CD4-positive, alpha-beta memory T cell (primary cell): ENCODE results near the gene CHPF2. TPM values are rescaled to one million over a fixed set of nuclear protein-coding genes. Genes with fewer than 3 reads are reported as not detected.

Source experiments
- CTCF ChIA-PET: fragments of 350-600 bp; sonication (Branson Sonifier 250); formaldehyde crosslinking; loops from one replicate; lab custom pipeline; 2021; ENCODE audit warnings: inconsistent platforms; ENCODE audit not compliant: partially characterized antibody; lab: Charles Lee
- POLR2A ChIA-PET: fragments of 350-600 bp; sonication (Branson Sonifier 250); formaldehyde crosslinking; loops from one replicate; lab custom pipeline; 2021; ENCODE audit not compliant: partially characterized antibody; lab: Charles Lee
- DNase-seq, 5 donors: peaks; one replicate each; pipeline versions ENCODE4 v3.0.0 to v3.0.0-alpha.2; 2020 to 2022; ENCODE audit warnings: mixed read lengths in 1 of 5
- H3K27ac ChIP-seq: one replicate; pipeline ENCODE4 v1.7.0; 2013; ENCODE audit warnings: low read depth, low read length
- H3K27me3 ChIP-seq: 2 replicates; pipeline ENCODE4 v1.7.0; 2013; ENCODE audit warnings: mild to moderate bottlenecking, low read length, moderate library complexity; ENCODE audit not compliant: insufficient read depth
- H3K36me3 ChIP-seq: 2 replicates; pipeline ENCODE4 v1.7.0; 2013; ENCODE audit warnings: mild to moderate bottlenecking, low read length, moderate library complexity; ENCODE audit not compliant: insufficient read depth
- H3K4me1 ChIP-seq: 2 replicates; pipeline ENCODE4 v1.7.0; 2013; ENCODE audit warnings: mild to moderate bottlenecking, low read length, moderate library complexity; ENCODE audit not compliant: insufficient read depth
- H3K4me3 ChIP-seq, 2 donors: one replicate each; pipeline ENCODE4 v1.7.0; 2013; ENCODE audit warnings: low read length in 2 of 2, mild to moderate bottlenecking in 1 of 2
- H3K9me3 ChIP-seq, 2 donors: one replicate each; pipeline ENCODE4 v1.7.0; 2013; ENCODE audit warnings: low read length in 2 of 2, control low read depth in 1 of 2; ENCODE audit not compliant: control insufficient read depth in 1 of 2
- H3K27ac Mint-ChIP-seq, 7 donors: one replicate each; pipeline ENCODE4 v1.8.0; 2020 to 2021; ENCODE audit warnings: mixed read lengths in 7 of 7, mild to moderate bottlenecking in 6 of 7, inconsistent platforms in 3 of 7, moderate library complexity in 3 of 7
- H3K27me3 Mint-ChIP-seq, 2 donors: one replicate each; pipeline ENCODE4 v1.8.0; 2020 to 2021; ENCODE audit warnings: mixed read lengths in 2 of 2
- H3K36me3 Mint-ChIP-seq, 2 donors: one replicate each; pipeline ENCODE4 v1.8.0; 2020 to 2021; ENCODE audit warnings: mixed read lengths in 2 of 2, inconsistent platforms in 1 of 2, mild to moderate bottlenecking in 1 of 2
- H3K4me1 Mint-ChIP-seq, 4 donors: one replicate each; pipeline ENCODE4 v1.8.0; 2020 to 2021; ENCODE audit warnings: mixed read lengths in 4 of 4, mild to moderate bottlenecking in 1 of 4
- H3K4me3 Mint-ChIP-seq, 8 donors: one replicate each; pipeline ENCODE4 v1.8.0; 2020 to 2021; ENCODE audit warnings: mixed read lengths in 8 of 8, mild to moderate bottlenecking in 7 of 8, moderate library complexity in 6 of 8, inconsistent platforms in 3 of 8
- H3K9me3 Mint-ChIP-seq, 8 donors: one replicate each; pipeline ENCODE4 v1.8.0; 2020 to 2021; ENCODE audit warnings: mixed read lengths in 8 of 8, mild to moderate bottlenecking in 5 of 8, inconsistent platforms in 3 of 8, moderate library complexity in 1 of 8
- intact Hi-C: fragments of 100-400 bp; cut with micrococcal nuclease; formaldehyde crosslinking; loops from one replicate; pipeline ENCODE4 v1.15.1; 2023
- polyA plus RNA-seq, 2 donors: library from polyadenylated mRNA; unstranded; fragments of 300-500 nt; fragmentation: Illumina TruSeq; gene quantifications; one replicate each; pipeline ENCODE4 v1.2.3, GENCODE V29; 2021
- total RNA-seq, 2 experiments: library from RNA; stranded (reverse); gene quantifications; one replicate each; pipeline ENCODE4 v1.2.3, GENCODE V29; 2021

CHPF2 gene
- total and polyA plus RNA-seq, 4 experiments from 2014 or later: 25.3 to 52.3 (median 40.4) TPM

DNA sequence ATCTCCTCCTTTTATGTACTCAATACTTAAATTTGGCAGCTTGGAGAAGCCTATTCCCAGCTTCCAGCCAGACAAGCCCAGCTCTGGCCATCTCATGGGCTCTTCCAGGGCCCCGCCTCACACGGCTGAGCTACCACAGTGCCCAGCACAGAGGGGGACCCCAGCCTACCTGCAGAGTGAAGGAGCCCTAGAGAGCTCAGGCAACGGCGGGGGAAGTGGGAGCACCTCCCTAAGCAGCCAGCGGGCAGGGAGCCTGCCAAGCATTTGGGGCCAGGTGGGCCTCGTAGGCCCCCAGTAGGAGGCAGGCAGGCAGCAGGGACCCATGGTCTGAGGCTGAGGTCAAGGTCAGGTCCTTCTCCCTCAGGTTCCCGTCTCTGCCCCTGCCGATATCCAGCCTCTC lies 45.3 kb downstream of the CHPF2 start:
- Histone ChIP-seq H3K27ac (no peak overlapping the region), H3K27me3 (peaks cover 6% of the 10 kb centered on the region), H3K9me3 (no peaks in the 10 kb centered on the region), H3K4me1 (peaks cover 18% of the 10 kb centered on the region), H3K4me3 (peak overlapping the region; percentile 38 to 61), H3K36me3 (no peaks in the 10 kb centered on the region)
- DNase-seq: no peak
- peaks cover 10 to 18% (median 12%) of the 10 kb centered on the region in 4 donors for H3K4me1 Mint-ChIP-seq
- H3K27me3 Mint-ChIP-seq: peaks cover 3 to 12% of the 10 kb centered on the region in 2 donors
- H3K27ac Mint-ChIP-seq: peak overlapping the region in 3 of 7 donors; percentile 76 to 83 (median 77)
- ChIA-PET POLR2A (interaction anchor here (1.0 to 1.5 kb wide), 5 partner anchors 9 to 355 kb away, joined by 3 to 6 read pairs (median 5); partner anchors contain the start of genes ABCF2 and NUB1), CTCF (interaction anchor here (1.1 kb wide), 2 partner anchors 26 to 108 kb away, joined by 4 read pairs; no protein-coding TSS in a partner anchor)
- H3K36me3 Mint-ChIP-seq: no peaks in the 10 kb centered on the region
- H3K9me3 Mint-ChIP-seq: no peaks in the 10 kb centered on the region
- intact Hi-C loops: no loop called here
- H3K4me3 Mint-ChIP-seq: peak overlapping the region; percentile 84 to 90 (median 87)

DNA sequence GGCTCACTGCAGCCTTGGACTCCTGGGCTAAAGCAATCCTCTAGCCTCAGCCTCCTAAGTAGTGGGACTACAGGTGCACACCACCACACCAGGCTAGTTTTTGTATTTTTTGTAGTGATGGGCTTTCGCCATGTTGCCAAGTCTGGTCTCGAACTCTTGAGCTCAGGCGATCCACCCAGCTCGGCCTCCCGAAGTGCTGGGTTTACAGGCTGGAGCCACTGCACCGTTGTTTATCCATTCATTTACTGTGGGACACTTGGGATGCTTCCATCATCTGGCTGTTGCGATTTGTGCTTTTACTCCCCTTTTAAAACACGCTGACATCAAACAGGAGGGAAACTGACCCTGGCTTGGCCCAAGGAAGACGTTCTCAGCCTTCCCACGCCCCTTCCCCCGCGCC lies 46.7 kb downstream of the CHPF2 start:
- peaks cover 3 to 12% of the 10 kb centered on the region in 2 donors for H3K27me3 Mint-ChIP-seq
- Histone ChIP-seq H3K4me3 (no peak overlapping the region), H3K4me1 (peaks cover 18% of the 10 kb centered on the region), H3K27me3 (peaks cover 6% of the 10 kb centered on the region), H3K36me3 (no peaks in the 10 kb centered on the region), H3K9me3 (no peaks in the 10 kb centered on the region), H3K27ac (no peak overlapping the region)
- intact Hi-C loops: no loop called here
- peak overlapping the region in 1 of 7 donors; percentile 32 for H3K27ac Mint-ChIP-seq
- no peaks in the 10 kb centered on the region for H3K36me3 Mint-ChIP-seq
- CTCF ChIA-PET: no interaction called here
- peaks cover 10 to 12% (median 11%) of the 10 kb centered on the region in 4 donors for H3K4me1 Mint-ChIP-seq
- no peak for DNase-seq
- H3K4me3 Mint-ChIP-seq: peak overlapping the region in 6 of 8 donors; percentile 1 to 42 (median 20)
- no peaks in the 10 kb centered on the region for H3K9me3 Mint-ChIP-seq
- POLR2A ChIA-PET: no interaction called here

DNA sequence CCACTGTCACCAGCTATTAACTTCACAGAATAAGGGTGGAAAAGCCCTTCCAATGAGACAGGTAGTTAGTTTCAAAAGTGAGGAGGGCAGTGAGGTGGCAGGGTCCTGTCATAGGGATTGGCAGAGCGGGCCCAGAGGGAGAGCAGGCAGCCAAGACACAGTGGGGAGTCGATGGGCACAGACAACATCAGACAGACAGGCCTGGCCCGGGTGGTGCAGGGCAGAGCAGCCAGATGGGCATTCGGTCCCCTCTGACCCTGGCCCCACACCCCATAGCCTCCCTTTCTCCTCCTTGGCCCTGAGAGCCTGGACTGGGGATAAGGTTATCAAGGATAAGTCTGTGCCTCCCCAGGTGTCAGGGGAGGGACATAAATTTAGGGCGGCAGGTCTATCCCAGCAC lies 47.6 kb downstream of the CHPF2 start:
- H3K27me3 ChIP-seq: peaks cover 6% of the 10 kb centered on the region
- peaks cover 18% of the 10 kb centered on the region for H3K4me1 ChIP-seq
- no peaks in the 10 kb centered on the region for H3K36me3 ChIP-seq
- no peak overlapping the region for H3K27ac Mint-ChIP-seq
- no peaks in the 10 kb centered on the region for H3K9me3 ChIP-seq
- intact Hi-C loops: no loop called here
- no peak overlapping the region for H3K27ac ChIP-seq
- ChIA-PET POLR2A (no interaction called here), CTCF (no interaction called here)
- H3K4me1 Mint-ChIP-seq: peaks cover 5 to 10% (median 8%) of the 10 kb centered on the region in 4 donors
- peaks cover 6 to 12% of the 10 kb centered on the region in 2 donors for H3K27me3 Mint-ChIP-seq
- no peak overlapping the region for H3K4me3 ChIP-seq
- no peak for DNase-seq
- H3K36me3 Mint-ChIP-seq: no peaks in the 10 kb centered on the region
- no peaks in the 10 kb centered on the region for H3K9me3 Mint-ChIP-seq
- no peak overlapping the region for H3K4me3 Mint-ChIP-seq

DNA sequence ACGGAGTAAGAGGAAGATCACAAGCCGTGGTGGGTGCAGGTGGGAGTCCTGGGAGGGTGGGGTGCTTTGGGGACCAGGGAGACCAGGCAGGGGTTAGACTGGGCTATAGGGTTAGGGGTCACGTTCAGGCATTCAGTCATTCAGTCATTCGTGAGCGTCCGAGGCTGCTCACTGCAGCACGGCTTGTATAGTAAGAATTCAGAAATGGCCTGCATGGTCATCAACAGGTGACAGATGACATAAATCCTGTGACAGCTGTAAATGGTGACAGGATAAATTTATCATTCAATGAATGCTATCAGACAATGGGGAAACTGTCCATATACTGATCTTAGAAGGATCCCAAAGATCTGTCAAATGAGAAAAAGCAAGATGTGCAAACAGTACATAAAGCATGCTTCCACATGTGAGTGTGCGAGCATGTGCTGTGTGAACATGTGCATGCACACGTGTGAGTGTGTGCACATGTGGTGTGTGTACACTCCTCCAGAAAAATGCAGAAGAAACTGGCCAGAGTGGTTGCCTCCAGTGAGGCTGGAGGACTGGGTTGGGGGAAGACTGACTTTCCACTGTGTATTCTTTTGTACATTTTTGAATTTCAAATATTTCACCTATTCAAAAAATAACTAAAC lies 48.2 kb downstream of the CHPF2 start:
- H3K9me3 Mint-ChIP-seq: no peaks in the 10 kb centered on the region
- Histone ChIP-seq H3K27ac (no peak overlapping the region), H3K4me3 (no peak overlapping the region), H3K4me1 (peaks cover 17% of the 10 kb centered on the region), H3K27me3 (peaks cover 6% of the 10 kb centered on the region), H3K36me3 (no peaks in the 10 kb centered on the region), H3K9me3 (no peaks in the 10 kb centered on the region)
- H3K36me3 Mint-ChIP-seq: no peaks in the 10 kb centered on the region
- intact Hi-C loops: no loop called here
- no peak overlapping the region for H3K27ac Mint-ChIP-seq
- peaks cover 5 to 8% (median 7%) of the 10 kb centered on the region in 4 donors for H3K4me1 Mint-ChIP-seq
- ChIA-PET POLR2A (no interaction called here), CTCF (no interaction called here)
- peaks cover 6 to 12% of the 10 kb centered on the region in 2 donors for H3K27me3 Mint-ChIP-seq
- H3K4me3 Mint-ChIP-seq: no peak overlapping the region
- DNase-seq: no peak

DNA sequence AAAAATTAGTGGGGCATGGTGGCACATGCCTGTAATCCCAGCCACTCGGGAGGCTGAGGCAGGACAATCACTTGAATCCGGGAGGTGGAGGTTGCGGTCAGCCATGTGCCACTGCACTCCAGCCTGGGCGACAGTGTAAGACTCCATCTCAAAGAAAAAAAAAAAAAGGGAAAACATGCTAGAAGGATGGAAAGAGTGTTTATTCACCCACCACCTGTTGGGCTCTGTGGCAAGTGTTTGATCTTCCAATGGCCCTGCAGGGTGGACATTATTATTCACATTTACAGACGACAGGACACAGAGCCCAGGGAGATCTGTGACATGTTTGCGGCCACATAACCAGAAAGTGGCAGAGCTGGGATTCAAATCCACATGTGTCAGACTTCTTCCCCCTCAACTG lies 49.4 kb downstream of the CHPF2 start:
- POLR2A ChIA-PET: no interaction called here

DNA sequence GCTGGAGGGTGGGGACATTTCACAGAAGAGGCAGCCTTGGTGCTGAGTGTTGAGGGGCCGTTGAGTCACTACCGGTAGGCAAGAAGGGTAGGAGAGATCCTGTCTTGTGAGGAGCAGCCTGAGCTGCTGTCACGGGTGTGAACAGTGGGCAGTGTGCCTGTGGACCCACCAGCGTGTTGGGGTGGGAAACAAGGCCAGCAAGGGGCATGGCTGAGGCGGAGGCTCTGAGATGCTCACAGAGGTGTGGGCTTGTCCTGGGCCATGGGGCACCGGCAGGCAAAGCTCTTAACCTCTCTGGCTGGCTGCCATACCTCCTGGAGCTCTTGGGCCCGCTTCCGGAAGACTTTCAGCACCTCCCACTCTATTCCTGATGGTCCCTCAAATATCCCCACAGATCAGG lies 49.8 kb downstream of the CHPF2 start:
- Mint-ChIP-seq H3K4me3 (no peak overlapping the region), H3K9me3 (no peaks in the 10 kb centered on the region), H3K4me1 (peaks cover 3 to 6% (median 4%) of the 10 kb centered on the region in 4 donors), H3K27me3 (peaks cover 6 to 12% of the 10 kb centered on the region in 2 donors), H3K36me3 (no peaks in the 10 kb centered on the region), H3K27ac (no peak overlapping the region)
- CTCF ChIA-PET: no interaction called here
- no peak overlapping the region for H3K27ac ChIP-seq
- H3K27me3 ChIP-seq: peaks cover 6% of the 10 kb centered on the region
- H3K4me1 ChIP-seq: peaks cover 6% of the 10 kb centered on the region
- H3K9me3 ChIP-seq: no peaks in the 10 kb centered on the region
- POLR2A ChIA-PET: interaction anchor here (0.7 kb wide), 1 partner anchor 148 kb away, joined by 3 read pairs; no protein-coding TSS in a partner anchor
- no peak for DNase-seq
- no peak overlapping the region for H3K4me3 ChIP-seq
- intact Hi-C loops: no loop called here
- no peaks in the 10 kb centered on the region for H3K36me3 ChIP-seq

More for the DNA sequence above, 49.4 kb downstream of the CHPF2 start:
- Histone ChIP-seq H3K9me3 (no peaks in the 10 kb centered on the region), H3K4me1 (peaks cover 6% of the 10 kb centered on the region), H3K4me3 (no peak overlapping the region), H3K27ac (no peak overlapping the region), H3K27me3 (peaks cover 6% of the 10 kb centered on the region), H3K36me3 (no peaks in the 10 kb centered on the region)
- peaks cover 3 to 7% (median 5%) of the 10 kb centered on the region in 4 donors for H3K4me1 Mint-ChIP-seq
- H3K27ac Mint-ChIP-seq: no peak overlapping the region
- H3K27me3 Mint-ChIP-seq: peaks cover 6 to 12% of the 10 kb centered on the region in 2 donors
- H3K4me3 Mint-ChIP-seq: no peak overlapping the region
- intact Hi-C loops: no loop called here
- CTCF ChIA-PET: no interaction called here
- H3K36me3 Mint-ChIP-seq: no peaks in the 10 kb centered on the region
- H3K9me3 Mint-ChIP-seq: no peaks in the 10 kb centered on the region
- no peak for DNase-seq

DNA sequence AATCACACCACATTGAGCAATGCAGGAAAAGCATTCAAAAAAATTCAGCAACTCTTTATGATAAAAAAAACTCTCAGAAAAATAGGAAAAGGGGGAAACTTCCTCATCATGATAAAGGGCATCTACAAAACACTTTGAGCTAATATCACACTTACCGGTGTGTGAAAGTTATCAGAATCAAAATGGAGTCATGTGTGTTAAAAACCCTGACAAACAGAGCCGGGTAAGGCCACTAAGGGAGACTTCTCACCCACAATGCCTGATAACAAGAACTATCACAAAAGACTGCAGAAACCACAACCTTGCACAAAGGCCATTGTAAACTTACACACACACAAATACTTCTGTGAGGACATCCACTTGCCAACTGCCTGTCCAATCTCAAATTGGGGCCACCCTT lies 51.0 kb downstream of the CHPF2 start:
- Histone ChIP-seq H3K9me3 (no peaks in the 10 kb centered on the region), H3K4me1 (no peaks in the 10 kb centered on the region), H3K36me3 (no peaks in the 10 kb centered on the region), H3K27me3 (peaks cover 6% of the 10 kb centered on the region), H3K4me3 (no peak overlapping the region), H3K27ac (no peak overlapping the region)
- peaks cover 0 to 1% (median 0%) of the 10 kb centered on the region in 4 donors for H3K4me1 Mint-ChIP-seq
- ChIA-PET CTCF (no interaction called here), POLR2A (no interaction called here)
- H3K27me3 Mint-ChIP-seq: peaks cover 6 to 12% of the 10 kb centered on the region in 2 donors
- H3K27ac Mint-ChIP-seq: no peak overlapping the region
- no peak for DNase-seq
- intact Hi-C loops: no loop called here
- no peaks in the 10 kb centered on the region for H3K9me3 Mint-ChIP-seq
- H3K36me3 Mint-ChIP-seq: no peaks in the 10 kb centered on the region
- no peak overlapping the region for H3K4me3 Mint-ChIP-seq
